PC-9 (cell line): ENCODE data around the gene TCF3.

Experiments used
- CTCF ChIP-seq: fragments of 200-600 bp; sonication (generic); conservative IDR thresholded peaks from 2 replicates; pipeline ENCODE4 v1.6.1; 2017; ENCODE audit warnings: mixed run types, antibody characterized with exemption, mild to moderate bottlenecking, moderate library complexity
- EZH2 ChIP-seq: fragments of 200-600 bp; sonication (generic); IDR thresholded peaks from 2 replicates; pipeline ENCODE4 v1.8.0; 2017; ENCODE audit warnings: antibody characterized with exemption, low read depth

GRCh38 chr19:1653300-1653628 is 849 bp upstream of the TCF3 start:
- no peak for TF ChIP-seq CTCF
- no peak for TF ChIP-seq EZH2
